Measurements from ENCODE around the gene CD300A.

The CD300A gene

GRCh38 chr17:74427048-74427762 lies 39.2 kb upstream of the CD300A start:
- DNase-seq (ENCODE audit: low read depth): no peak
- TF ChIP-seq CTCF (IDR thresholded peaks at IDR 0.05; ENCODE audit: low read depth, low read length, missing control alignments): no peak
- H3K4me3 ChIP-seq (ENCODE audit: low read depth, low read length): no peak overlapping the region
- in situ Hi-C loops (cut with HindIII; ENCODE audit: low sequenced_read_pairs): no loop called here

GRCh38 chr17:74427763-74428153 lies 38.7 kb upstream of the CD300A start:
- in situ Hi-C loops (cut with HindIII; ENCODE audit: low sequenced_read_pairs): no loop called here
- no peak for DNase-seq (ENCODE audit: low read depth)
- no peak overlapping the region for H3K4me3 ChIP-seq (ENCODE audit: low read depth, low read length)
- no peak for TF ChIP-seq CTCF (IDR thresholded peaks at IDR 0.05; ENCODE audit: low read depth, low read length, missing control alignments)

GRCh38 chr17:74429604-74430384 lies 36.6 kb upstream of the CD300A start:
- no peak for DNase-seq (ENCODE audit: low read depth)
- in situ Hi-C loops (cut with HindIII; ENCODE audit: low sequenced_read_pairs): no loop called here
- H3K4me3 ChIP-seq (ENCODE audit: low read depth, low read length): no peak overlapping the region
- no peak for TF ChIP-seq CTCF (IDR thresholded peaks at IDR 0.05; ENCODE audit: low read depth, low read length, missing control alignments)

- in situ Hi-C loops (cut with HindIII; ENCODE audit: low sequenced_read_pairs): no loop called here
- peak overlapping the region; percentile 43 for H3K4me3 ChIP-seq (ENCODE audit: low read depth, low read length)
- no peak for TF ChIP-seq CTCF (IDR thresholded peaks at IDR 0.05; ENCODE audit: low read depth, low read length, missing control alignments)
- no peak for DNase-seq (ENCODE audit: low read depth)
These were observed 36.1 kb upstream of the CD300A start for GRCh38 chr17:74430385-74430705.

GRCh38 chr17:74430706-74431567 lies 35.5 kb upstream of the CD300A start:
- H3K4me3 ChIP-seq (ENCODE audit: low read depth, low read length): peak overlapping the region; percentile 43
- in situ Hi-C loops (cut with HindIII; ENCODE audit: low sequenced_read_pairs): no loop called here
- peak; percentile 55 for DNase-seq (ENCODE audit: low read depth)
- no peak for TF ChIP-seq CTCF (IDR thresholded peaks at IDR 0.05; ENCODE audit: low read depth, low read length, missing control alignments)
